ENCODE data around the gene MCHR1. TPM values are rescaled to one million over a fixed set of nuclear protein-coding genes. Genes with fewer than 3 reads are reported as not detected.
A peak's percentile ranks its signal among the peaks of the same experiment; 100 is the strongest.

MCHR1 gene
- total RNA-seq, 4 donors from 2014 or later = 0.27 TPM; not detected in 3

DNA sequence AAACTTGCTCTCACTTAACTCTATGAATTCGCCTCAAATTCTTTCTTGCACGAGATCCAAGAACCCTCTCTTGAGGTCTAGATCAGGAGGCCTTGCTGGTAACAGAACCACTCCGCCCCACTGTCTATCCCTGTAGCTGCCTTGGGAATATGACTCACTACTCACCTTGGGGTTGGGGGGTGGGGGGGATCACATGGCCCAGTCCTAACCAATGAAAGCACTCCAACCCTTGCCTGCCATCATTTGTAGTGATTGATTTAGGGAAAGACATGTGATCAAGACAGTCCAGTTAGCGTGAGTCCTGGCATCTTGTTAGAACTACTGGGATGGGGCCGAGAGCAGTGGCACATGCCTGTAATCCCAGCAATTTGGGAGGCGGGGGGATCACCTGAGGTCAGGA is 38.0 kb upstream of the MCHR1 start:
- Histone ChIP-seq H3K4me3 (no peak overlapping the region), H3K27me3 (no peaks in the 10 kb centered on the region), H3K9me3 (no peaks in the 10 kb centered on the region), H3K27ac (no peak overlapping the region), H3K36me3 (no peaks in the 10 kb centered on the region), H3K4me1 (peaks cover 0 to 31% (median 26%) of the 10 kb centered on the region in 4 donors)
- 82 to 94% methylated on average over 2 to 6 of the region's 6 CpGs for whole genome bisulfite sequencing, 2 donors (ENCODE audit: low coverage in 1 of 2)
- no peak for TF ChIP-seq EP300 (IDR thresholded peaks at IDR 0.05; ENCODE audit: low read depth)
- TF ChIP-seq POLR2A (IDR thresholded peaks at IDR 0.05) = no peak
- TF ChIP-seq POLR2AphosphoS5 (IDR thresholded peaks at IDR 0.05) = no peak
- TF ChIP-seq, protein P1, sequence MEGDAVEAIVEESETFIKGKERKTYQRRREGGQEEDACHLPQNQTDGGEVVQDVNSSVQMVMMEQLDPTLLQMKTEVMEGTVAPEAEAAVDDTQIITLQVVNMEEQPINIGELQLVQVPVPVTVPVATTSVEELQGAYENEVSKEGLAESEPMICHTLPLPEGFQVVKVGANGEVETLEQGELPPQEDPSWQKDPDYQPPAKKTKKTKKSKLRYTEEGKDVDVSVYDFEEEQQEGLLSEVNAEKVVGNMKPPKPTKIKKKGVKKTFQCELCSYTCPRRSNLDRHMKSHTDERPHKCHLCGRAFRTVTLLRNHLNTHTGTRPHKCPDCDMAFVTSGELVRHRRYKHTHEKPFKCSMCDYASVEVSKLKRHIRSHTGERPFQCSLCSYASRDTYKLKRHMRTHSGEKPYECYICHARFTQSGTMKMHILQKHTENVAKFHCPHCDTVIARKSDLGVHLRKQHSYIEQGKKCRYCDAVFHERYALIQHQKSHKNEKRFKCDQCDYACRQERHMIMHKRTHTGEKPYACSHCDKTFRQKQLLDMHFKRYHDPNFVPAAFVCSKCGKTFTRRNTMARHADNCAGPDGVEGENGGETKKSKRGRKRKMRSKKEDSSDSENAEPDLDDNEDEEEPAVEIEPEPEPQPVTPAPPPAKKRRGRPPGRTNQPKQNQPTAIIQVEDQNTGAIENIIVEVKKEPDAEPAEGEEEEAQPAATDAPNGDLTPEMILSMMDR (IDR thresholded peaks at IDR 0.05) = no peak
- no peak for DNase-seq
- intact Hi-C loops (cut with DNase I; ENCODE audit: low total_unique reads) = no loop called here
- in situ Hi-C loops (cut with MboI; ENCODE audit: low pct_ligation_motif_present in 1 of 4, low pct_unique_long_range_greater_than_20kb in 1 of 4, low sequenced_read_pairs in 3 of 4) = loop anchor here (5.0 to 25.0 kb wide), 4 partner anchors 104 to 209 kb away; no protein-coding TSS in a partner anchor

DNA sequence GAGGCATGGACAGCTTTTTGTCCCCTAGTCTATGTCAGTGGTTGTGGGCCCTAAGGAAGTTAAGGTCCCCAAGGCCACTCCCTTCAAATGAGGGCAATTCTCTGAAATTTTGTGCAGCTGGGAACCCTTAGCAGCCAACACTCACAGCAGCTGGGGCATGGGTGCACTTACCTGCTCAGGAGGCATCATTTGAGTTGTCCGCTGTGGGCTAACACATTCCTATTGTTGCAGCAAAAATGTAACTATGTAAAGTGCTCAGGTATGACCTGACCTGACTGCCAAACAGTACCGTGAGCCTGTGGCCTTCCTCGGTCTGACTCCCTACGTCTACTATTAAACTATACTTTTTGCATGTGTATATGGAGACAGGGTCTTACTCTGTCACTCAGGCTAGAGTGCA is 37.0 kb upstream of the MCHR1 start:
- DNase-seq = no peak
- TF ChIP-seq, protein P1 (IDR thresholded peaks at IDR 0.05) = no peak
- TF ChIP-seq EP300 (IDR thresholded peaks at IDR 0.05; ENCODE audit: low read depth) = no peak
- TF ChIP-seq POLR2AphosphoS5 (IDR thresholded peaks at IDR 0.05) = no peak
- TF ChIP-seq POLR2A (IDR thresholded peaks at IDR 0.05) = no peak
- in situ Hi-C loops (cut with MboI; ENCODE audit: low pct_ligation_motif_present in 1 of 4, low pct_unique_long_range_greater_than_20kb in 1 of 4, low sequenced_read_pairs in 3 of 4) (loop anchor here (5.0 to 25.0 kb wide), 4 partner anchors 105 to 210 kb away; no protein-coding TSS in a partner anchor), intact Hi-C loops (cut with DNase I; ENCODE audit: low total_unique reads) (no loop called here)
- Histone ChIP-seq H3K9me3 (no peaks in the 10 kb centered on the region), H3K36me3 (no peaks in the 10 kb centered on the region), H3K27ac (no peak overlapping the region), H3K27me3 (no peaks in the 10 kb centered on the region), H3K4me1 (peaks cover 0 to 39% (median 28%) of the 10 kb centered on the region in 4 donors), H3K4me3 (no peak overlapping the region)
- WGBS, 2 donors (ENCODE audit: low coverage in 1 of 2) = 93% methylated on average over 4 of the region's 4 CpGs; no CpG with 5 or more reads in 1 of the 2 donors

DNA sequence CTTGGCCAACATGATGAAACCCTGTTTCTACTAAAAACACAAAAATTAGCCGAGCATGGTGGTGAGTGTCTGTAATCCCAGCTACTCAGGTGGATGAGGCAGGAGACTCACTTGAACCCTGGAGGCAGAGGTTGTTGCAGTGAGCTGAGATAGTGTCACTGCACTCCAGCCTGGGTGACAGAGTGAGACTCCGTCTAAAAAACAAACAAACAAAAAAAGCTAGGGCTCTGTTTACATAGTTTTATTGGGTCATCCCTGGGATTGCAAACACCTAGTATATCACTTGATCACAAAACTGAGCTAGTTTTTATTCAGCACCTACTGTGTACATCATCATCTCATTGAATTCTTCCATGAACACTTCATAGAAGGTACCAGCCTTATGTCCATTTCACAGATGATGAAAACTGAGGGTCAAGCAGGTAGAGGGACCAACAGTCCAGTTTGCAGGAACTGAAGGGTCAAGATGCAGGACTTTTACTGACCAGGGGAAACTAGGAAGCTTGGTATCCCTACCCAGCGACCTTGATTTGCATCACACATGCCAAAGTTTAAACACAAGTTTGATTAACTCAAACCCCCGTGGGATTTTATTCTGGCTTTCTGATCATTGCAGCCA is 33.6 kb upstream of the MCHR1 start:
- H3K27me3 ChIP-seq = no peaks in the 10 kb centered on the region
- 41 to 58% methylated on average over 2 to 4 of the region's 4 CpGs for WGBS, 2 donors (ENCODE audit: low coverage in 1 of 2)
- intact Hi-C loops (cut with DNase I; ENCODE audit: low total_unique reads) = loop anchor here (2.0 kb wide), 1 partner anchor 209 kb away; no protein-coding TSS in a partner anchor
- peaks cover 0 to 32% (median 21%) of the 10 kb centered on the region in 4 donors for H3K4me1 ChIP-seq
- in situ Hi-C loops (cut with MboI; ENCODE audit: low pct_ligation_motif_present in 1 of 4, low pct_unique_long_range_greater_than_20kb in 1 of 4, low sequenced_read_pairs in 3 of 4) = loop anchor here in 3 of 4 donors (5.0 to 25.0 kb wide), 3 partner anchors 108 to 211 kb away; no protein-coding TSS in a partner anchor
- peak overlapping the region; percentile 45 to 79 (median 66) for H3K27ac ChIP-seq
- H3K4me3 ChIP-seq = no peak overlapping the region
- H3K36me3 ChIP-seq = no peaks in the 10 kb centered on the region
- TF ChIP-seq EP300 (IDR thresholded peaks at IDR 0.05; ENCODE audit: low read depth) (no peak), POLR2AphosphoS5 (IDR thresholded peaks at IDR 0.05) (no peak), POLR2A (IDR thresholded peaks at IDR 0.05) (no peak)
- TF ChIP-seq, protein P1 (IDR thresholded peaks at IDR 0.05) = no peak
- H3K9me3 ChIP-seq = no peaks in the 10 kb centered on the region
- DNase-seq = no peak

DNA sequence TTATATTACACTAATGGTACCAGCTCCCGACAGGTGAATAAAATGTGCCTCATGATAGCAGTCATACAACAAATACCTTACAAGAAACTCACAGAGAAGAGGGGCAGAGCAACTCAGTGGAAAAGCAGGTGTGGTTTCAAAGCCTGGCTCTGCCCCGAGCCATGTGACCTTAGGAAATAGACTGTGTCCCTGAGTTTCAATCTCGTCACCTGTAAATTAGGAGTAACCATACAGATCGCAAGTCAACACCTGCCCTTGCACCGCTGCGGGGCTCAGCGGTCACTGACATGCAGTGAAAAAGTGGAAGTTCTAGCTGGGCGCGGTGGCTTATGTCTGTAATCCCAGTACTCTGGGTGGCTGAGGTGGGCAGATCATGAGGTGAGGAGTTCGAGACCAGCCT is 30.9 kb upstream of the MCHR1 start:
- in situ Hi-C loops (cut with MboI; ENCODE audit: low pct_ligation_motif_present in 1 of 4, low pct_unique_long_range_greater_than_20kb in 1 of 4, low sequenced_read_pairs in 3 of 4) = loop anchor here in 3 of 4 donors (5.0 to 25.0 kb wide), 3 partner anchors 111 to 214 kb away; no protein-coding TSS in a partner anchor
- Histone ChIP-seq H3K9me3 (no peaks in the 10 kb centered on the region), H3K27me3 (no peaks in the 10 kb centered on the region), H3K4me3 (no peak overlapping the region), H3K4me1 (peaks cover 5 to 47% (median 30%) of the 10 kb centered on the region in 4 donors), H3K36me3 (no peaks in the 10 kb centered on the region), H3K27ac (peak overlapping the region in 1 of 4 donors; percentile 1)
- intact Hi-C loops (cut with DNase I; ENCODE audit: low total_unique reads) = no loop called here
- TF ChIP-seq POLR2AphosphoS5 (IDR thresholded peaks at IDR 0.05) = no peak
- TF ChIP-seq POLR2A (IDR thresholded peaks at IDR 0.05) = no peak
- TF ChIP-seq EP300 (IDR thresholded peaks at IDR 0.05; ENCODE audit: low read depth) = no peak
- TF ChIP-seq, protein P1 (IDR thresholded peaks at IDR 0.05) = no peak
- WGBS, 2 donors (ENCODE audit: low coverage in 1 of 2) = 68 to 78% methylated on average over 4 to 10 of the region's 10 CpGs
- peak; percentile 25 for DNase-seq
